COLO829 (cell line): ENCODE data around the gene ANKRD44.
A peak's percentile ranks its signal among the peaks of the same experiment; 100 is the strongest.

Experiments
- DNase-seq: peaks from one replicate; pipeline ENCODE4 v3.0.0; 2012; ENCODE audit warnings: low spot score

Gene ANKRD44

GRCh38 chr2:197207598-197207997, 103.0 kb downstream of the ANKRD44 start:
- DNase-seq = no peak

- no peak for DNase-seq
These were observed 103.5 kb downstream of the ANKRD44 start for GRCh38 chr2:197207106-197207505.

- DNase-seq = no peak
These were observed 104.9 kb downstream of the ANKRD44 start for GRCh38 chr2:197205585-197206215.

- no peak for DNase-seq
These were observed 105.9 kb downstream of the ANKRD44 start for GRCh38 chr2:197204519-197205250.

- DNase-seq = no peak
These were observed 108.7 kb downstream of the ANKRD44 start for GRCh38 chr2:197201874-197202273.

- no peak for DNase-seq
These were observed 109.9 kb downstream of the ANKRD44 start for GRCh38 chr2:197200762-197201058.

- DNase-seq = no peak
These were observed 110.4 kb downstream of the ANKRD44 start for GRCh38 chr2:197200051-197200761.

- no peak for DNase-seq
These were observed 111.7 kb downstream of the ANKRD44 start for GRCh38 chr2:197198890-197199289.

GRCh38 chr2:197197895-197198311, 112.7 kb downstream of the ANKRD44 start:
- DNase-seq = no peak

GRCh38 chr2:197196541-197197180, 113.9 kb downstream of the ANKRD44 start:
- no peak for DNase-seq

- DNase-seq = no peak
These were observed 115.1 kb downstream of the ANKRD44 start for GRCh38 chr2:197195518-197195917.

- DNase-seq = no peak
These were observed 118.6 kb downstream of the ANKRD44 start for GRCh38 chr2:197191940-197192322.

GRCh38 chr2:197191177-197191939, 119.2 kb downstream of the ANKRD44 start:
- DNase-seq = peak; percentile 48

GRCh38 chr2:197190100-197190432, 120.5 kb downstream of the ANKRD44 start:
- no peak for DNase-seq

GRCh38 chr2:197189426-197190099, 121.0 kb downstream of the ANKRD44 start:
- no peak for DNase-seq

GRCh38 chr2:197185676-197186075, 124.9 kb downstream of the ANKRD44 start:
- no peak for DNase-seq

- DNase-seq = no peak
These were observed 125.5 kb downstream of the ANKRD44 start for GRCh38 chr2:197184959-197185586.

- DNase-seq = no peak
These were observed 127.2 kb downstream of the ANKRD44 start for GRCh38 chr2:197183355-197183754.

- no peak for DNase-seq
These were observed 127.9 kb downstream of the ANKRD44 start for GRCh38 chr2:197182668-197183067.

- DNase-seq = no peak
These were observed 129.1 kb downstream of the ANKRD44 start for GRCh38 chr2:197181491-197181890.
